Vagina (tissue), 2 donors: ENCODE results near the gene FAM131C. TPM values are rescaled to one million over a fixed set of nuclear protein-coding genes. Genes with fewer than 3 reads are reported as not detected.
"Not testable (repeated sequence)": the region's sequence is repeated elsewhere in the genome, so short reads cannot be mapped to it uniquely, and the experiment has no call there.

ENCODE experiments used
- DNase-seq, 2 donors: peaks; one replicate each; pipeline ENCODE4 v3.0.0-alpha.2; 2017; ENCODE audit errors: extremely low spot score in 2 of 2
- H3K27ac ChIP-seq: fragments of 200-600 bp; sonication (generic); one replicate; pipeline ENCODE4 v1.5.1; 2019
- H3K27me3 ChIP-seq: fragments of 200-600 bp; sonication (generic); one replicate; pipeline ENCODE4 v1.5.1; 2019
- H3K36me3 ChIP-seq, 2 donors: fragments of 200-600 bp; sonication (generic); one replicate each; pipeline ENCODE4 v1.5.1; 2017 to 2019
- H3K4me1 ChIP-seq: fragments of 200-600 bp; sonication (generic); one replicate; pipeline ENCODE4 v1.5.1; 2019
- H3K4me3 ChIP-seq, 2 donors: fragments of 200-600 bp; sonication (generic); 1 replicate in 1 of 2; 2 replicates in 1 of 2; pipeline ENCODE4 v1.5.1; 2016 to 2019
- H3K9me3 ChIP-seq: fragments of 200-600 bp; sonication (generic); one replicate; pipeline ENCODE4 v1.5.1; 2019
- POLR2A ChIP-seq, 2 donors: fragments of 450-650 bp; IDR thresholded peaks; one replicate each; pipeline ENCODE4 v1.6.1; 2017; ENCODE audit warnings: antibody characterized with exemption in 2 of 2, mild to moderate bottlenecking in 2 of 2, moderate library complexity in 2 of 2
- POLR2AphosphoS5 ChIP-seq, 2 donors: sonication (generic); formaldehyde crosslinking; IDR thresholded peaks; one replicate each; pipeline ENCODE4 v1.9.0; 2017; ENCODE audit warnings: antibody characterized with exemption in 2 of 2, mild to moderate bottlenecking in 2 of 2, low read depth in 1 of 2; ENCODE audit not compliant: insufficient read depth in 1 of 2
- intact Hi-C: fragments of 100-400 bp; cut with DNase I; formaldehyde crosslinking; loops from one replicate; pipeline ENCODE4 v1.15.1; 2023
- total RNA-seq: library from RNA; depleted of rRNA; stranded (reverse); fragments of >200 nt; gene quantifications from one replicate; pipeline ENCODE4 v1.2.3, GENCODE V29; 2016
- TF ChIP-seq, protein P1 (sequence below), 3 experiments: fragments of 450-650 bp in 2 of 3; fragments of 200-600 bp in 1 of 3; sonication (generic) in 1 of 3; IDR thresholded peaks; one replicate each; pipeline ENCODE4 v1.5.1; 2017 to 2019; ENCODE audit warnings: antibody characterized with exemption in 3 of 3, mild to moderate bottlenecking in 2 of 3, moderate library complexity in 2 of 3

Gene FAM131C
- total RNA-seq, 1 donor from 2014 or later: 0.98 TPM

DNA sequence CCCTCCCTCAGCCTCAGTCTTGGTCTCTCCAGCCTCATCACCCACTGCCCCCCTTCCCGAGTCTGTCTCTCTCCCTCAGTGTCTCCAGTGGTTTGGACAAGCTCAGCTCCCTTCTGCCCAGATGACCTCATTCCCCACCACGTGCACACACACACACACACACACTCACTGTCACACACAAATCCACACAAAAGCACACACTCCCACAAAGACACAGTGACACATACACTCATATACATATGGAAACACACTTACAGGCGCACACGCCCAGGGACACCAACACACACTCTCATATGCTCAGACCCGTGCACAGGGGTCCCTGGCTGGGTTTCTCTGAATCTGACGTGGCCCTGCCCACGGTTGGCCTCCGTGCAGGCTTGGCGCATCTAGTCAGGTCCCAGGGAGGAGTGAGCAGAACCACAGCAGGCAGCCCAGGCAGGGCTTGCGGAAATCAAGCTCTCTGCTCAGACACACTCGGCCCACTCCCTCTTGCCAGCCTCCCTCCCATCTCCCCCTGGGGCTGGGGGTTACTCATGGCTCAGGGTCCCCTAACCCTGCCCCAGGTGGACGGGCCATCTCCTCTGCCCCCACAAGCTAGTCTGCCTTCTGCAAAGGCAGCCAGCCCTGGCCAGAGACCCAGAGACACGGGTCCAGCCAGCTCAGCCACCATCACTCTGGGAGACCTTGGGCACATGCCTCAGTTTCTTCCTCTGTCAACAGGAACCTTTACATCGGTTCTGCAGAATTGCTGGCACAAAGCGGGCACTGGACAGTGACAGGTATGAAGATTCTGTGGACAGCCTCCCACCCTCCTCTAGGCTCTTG lies 38.5 kb upstream of the FAM131C start:
- H3K27ac ChIP-seq: peak overlapping the region; percentile 68
- H3K4me1 ChIP-seq: peaks cover 9% of the 10 kb centered on the region
- H3K4me3 ChIP-seq: no peak overlapping the region
- no peaks in the 10 kb centered on the region for H3K36me3 ChIP-seq
- H3K27me3 ChIP-seq: no peaks in the 10 kb centered on the region
- DNase-seq: no peak
- TF ChIP-seq POLR2A (IDR thresholded peaks at IDR 0.05) (no peak), POLR2AphosphoS5 (IDR thresholded peaks at IDR 0.05; ENCODE audit: insufficient read depth in 1 of 2, low read depth in 1 of 2) (peak in 1 of 2 donors; percentile 52)
- TF ChIP-seq, protein P1, sequence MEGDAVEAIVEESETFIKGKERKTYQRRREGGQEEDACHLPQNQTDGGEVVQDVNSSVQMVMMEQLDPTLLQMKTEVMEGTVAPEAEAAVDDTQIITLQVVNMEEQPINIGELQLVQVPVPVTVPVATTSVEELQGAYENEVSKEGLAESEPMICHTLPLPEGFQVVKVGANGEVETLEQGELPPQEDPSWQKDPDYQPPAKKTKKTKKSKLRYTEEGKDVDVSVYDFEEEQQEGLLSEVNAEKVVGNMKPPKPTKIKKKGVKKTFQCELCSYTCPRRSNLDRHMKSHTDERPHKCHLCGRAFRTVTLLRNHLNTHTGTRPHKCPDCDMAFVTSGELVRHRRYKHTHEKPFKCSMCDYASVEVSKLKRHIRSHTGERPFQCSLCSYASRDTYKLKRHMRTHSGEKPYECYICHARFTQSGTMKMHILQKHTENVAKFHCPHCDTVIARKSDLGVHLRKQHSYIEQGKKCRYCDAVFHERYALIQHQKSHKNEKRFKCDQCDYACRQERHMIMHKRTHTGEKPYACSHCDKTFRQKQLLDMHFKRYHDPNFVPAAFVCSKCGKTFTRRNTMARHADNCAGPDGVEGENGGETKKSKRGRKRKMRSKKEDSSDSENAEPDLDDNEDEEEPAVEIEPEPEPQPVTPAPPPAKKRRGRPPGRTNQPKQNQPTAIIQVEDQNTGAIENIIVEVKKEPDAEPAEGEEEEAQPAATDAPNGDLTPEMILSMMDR (IDR thresholded peaks at IDR 0.05): no peak
- intact Hi-C loops: no loop called here
- no peaks in the 10 kb centered on the region for H3K9me3 ChIP-seq

GRCh38 chr1:16110884-16111283 lies 37.4 kb upstream of the FAM131C start:
- Histone ChIP-seq H3K27ac (peak overlapping the region; percentile 68), H3K4me1 (peaks cover 9% of the 10 kb centered on the region), H3K27me3 (no peaks in the 10 kb centered on the region), H3K4me3 (no peak overlapping the region), H3K36me3 (no peaks in the 10 kb centered on the region), H3K9me3 (no peaks in the 10 kb centered on the region)
- TF ChIP-seq, protein P1 (IDR thresholded peaks at IDR 0.05): no peak
- no peak for TF ChIP-seq POLR2AphosphoS5 (IDR thresholded peaks at IDR 0.05; ENCODE audit: insufficient read depth in 1 of 2, low read depth in 1 of 2)
- TF ChIP-seq POLR2A (IDR thresholded peaks at IDR 0.05): no peak
- intact Hi-C loops: no loop called here
- no peak for DNase-seq

DNA sequence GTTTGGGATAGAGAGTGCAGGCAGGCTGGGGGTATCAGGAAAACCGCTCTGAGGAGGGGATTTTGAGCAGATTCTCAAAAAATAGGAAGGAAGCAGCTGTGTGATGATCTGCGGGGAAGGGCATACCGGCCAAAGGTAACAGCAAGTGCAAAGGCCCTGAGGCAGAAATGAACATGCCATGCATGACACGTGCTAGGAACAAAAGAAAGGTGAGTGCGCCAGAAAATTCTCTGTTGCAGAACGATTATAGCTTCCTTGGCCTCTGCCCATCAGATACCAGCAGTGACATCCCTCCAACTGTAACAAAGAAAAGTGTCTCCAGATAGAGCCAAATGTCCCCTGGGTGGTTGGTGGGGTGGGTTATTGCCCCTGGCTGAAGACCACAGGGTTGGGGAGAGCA lies 37.0 kb upstream of the FAM131C start:
- Histone ChIP-seq H3K27ac (no peak overlapping the region), H3K36me3 (no peaks in the 10 kb centered on the region), H3K9me3 (no peaks in the 10 kb centered on the region), H3K27me3 (no peaks in the 10 kb centered on the region), H3K4me1 (peaks cover 9% of the 10 kb centered on the region), H3K4me3 (no peak overlapping the region)
- no peak for DNase-seq
- TF ChIP-seq POLR2AphosphoS5 (IDR thresholded peaks at IDR 0.05; ENCODE audit: insufficient read depth in 1 of 2, low read depth in 1 of 2) (no peak), POLR2A (IDR thresholded peaks at IDR 0.05) (no peak)
- TF ChIP-seq, protein P1 (IDR thresholded peaks at IDR 0.05): no peak
- intact Hi-C loops: no loop called here

- Histone ChIP-seq H3K9me3 (no peaks in the 10 kb centered on the region), H3K27ac (no peak overlapping the region), H3K4me1 (peaks cover 9% of the 10 kb centered on the region), H3K36me3 (no peaks in the 10 kb centered on the region), H3K4me3 (no peak overlapping the region), H3K27me3 (no peaks in the 10 kb centered on the region)
- DNase-seq: no peak
- TF ChIP-seq POLR2A (IDR thresholded peaks at IDR 0.05) (no peak), POLR2AphosphoS5 (IDR thresholded peaks at IDR 0.05; ENCODE audit: insufficient read depth in 1 of 2, low read depth in 1 of 2) (no peak)
- TF ChIP-seq, protein P1 (IDR thresholded peaks at IDR 0.05): no peak
- intact Hi-C loops: no loop called here
Measured at GRCh38 chr1:16109571-16109970, 36.1 kb upstream of the FAM131C start.

- H3K4me1 ChIP-seq, intact Hi-C loops, H3K36me3 ChIP-seq, H3K4me3 ChIP-seq, H3K27me3 ChIP-seq, H3K27ac ChIP-seq, H3K9me3 ChIP-seq, DNase-seq: not testable (repeated sequence)
Measured at GRCh38 chr1:16107039-16107438, 33.6 kb upstream of the FAM131C start.
